ENCODE data around the gene PAK1.

DNA sequence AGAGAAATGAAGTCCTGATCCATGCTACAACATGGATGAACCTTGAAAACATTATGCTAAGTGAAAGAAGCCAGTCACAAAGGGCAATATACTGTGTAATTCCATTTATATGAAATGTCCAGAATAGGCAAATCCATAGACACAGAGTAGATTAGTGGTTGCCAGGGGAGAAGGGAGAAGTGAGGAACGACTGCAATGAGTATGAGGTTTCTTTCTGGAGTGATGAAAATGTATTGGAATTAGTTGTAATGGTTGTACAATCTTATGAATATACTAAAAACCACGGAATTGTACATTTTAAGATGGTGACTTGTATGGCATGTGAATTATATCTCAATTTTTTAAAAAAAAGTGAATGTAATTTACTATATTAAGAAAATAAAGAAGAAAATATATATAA is 89.3 kb downstream of the PAK1 start:
- TF ChIP-seq ZNF384 (IDR thresholded peaks at IDR 0.05) (no peak), ELF4 (IDR thresholded peaks at IDR 0.05) (no peak), SP1 (IDR thresholded peaks at IDR 0.05) (no peak), FOXM1 (IDR thresholded peaks at IDR 0.05; ENCODE audit: borderline replicate concordance) (no peak), FOXA1 (IDR thresholded peaks at IDR 0.05) (no peak), FOXK2 (IDR thresholded peaks at IDR 0.05) (no peak)

Measured in HEK293T (cell line).